Lower lobe of right lung (tissue), 2 donors: ENCODE measurements around the gene RARS2. TPM values are rescaled to one million over a fixed set of nuclear protein-coding genes. Genes with fewer than 3 reads are reported as not detected.

Experiments
- ATAC-seq, 2 donors: fragments of 200-7000 bp; cut with Tn5 transposase; one replicate each; pipeline ENCODE4 v1.9.1; 2020 to 2022; ENCODE audit warnings: mild to moderate bottlenecking in 2 of 2, moderate library complexity in 2 of 2
- DNase-seq: peaks from one replicate; pipeline ENCODE4 v3.0.0-alpha.2; 2020
- H3K27ac ChIP-seq: fragments of 200-600 bp; one replicate; pipeline ENCODE4 v1.8.0; 2022
- H3K27me3 ChIP-seq: fragments of 200-600 bp; one replicate; pipeline ENCODE4 v1.8.0; 2022; ENCODE audit warnings: low read depth
- H3K36me3 ChIP-seq: fragments of 200-600 bp; one replicate; pipeline ENCODE4 v1.8.0; 2022; ENCODE audit warnings: mild to moderate bottlenecking
- H3K4me1 ChIP-seq: fragments of 200-600 bp; one replicate; pipeline ENCODE4 v1.8.0; 2022
- H3K4me3 ChIP-seq: fragments of 200-600 bp; one replicate; pipeline ENCODE4 v1.8.0; 2022; ENCODE audit warnings: mild to moderate bottlenecking
- H3K9me3 ChIP-seq: fragments of 200-600 bp; one replicate; pipeline ENCODE4 v1.8.0; 2022
- intact Hi-C: fragments of 100-400 bp; cut with DNase I; formaldehyde crosslinking; loops from one replicate; pipeline ENCODE4 v1.11.0; 2022
- total RNA-seq: library from RNA; stranded (reverse); fragmentation: NEBNext Ultra II Directional; extraction: Animal tissue kit (Norgen Biotek cat#: 25700); gene quantifications from one replicate; pipeline ENCODE4 v1.2.1, GENCODE V29; 2021
- TF ChIP-seq, protein P1 (sequence below): fragments of 200-600 bp; IDR thresholded peaks from one replicate; pipeline ENCODE4 v1.8.0; 2022; ENCODE audit warnings: antibody characterized with exemption, mild to moderate bottlenecking
- donor health status: DM: no; HTN: yes; CAD: no; lungs with severe emphysema.

RARS2 gene
- total RNA-seq, 1 donor from 2014 or later: 26.4 TPM

DNA sequence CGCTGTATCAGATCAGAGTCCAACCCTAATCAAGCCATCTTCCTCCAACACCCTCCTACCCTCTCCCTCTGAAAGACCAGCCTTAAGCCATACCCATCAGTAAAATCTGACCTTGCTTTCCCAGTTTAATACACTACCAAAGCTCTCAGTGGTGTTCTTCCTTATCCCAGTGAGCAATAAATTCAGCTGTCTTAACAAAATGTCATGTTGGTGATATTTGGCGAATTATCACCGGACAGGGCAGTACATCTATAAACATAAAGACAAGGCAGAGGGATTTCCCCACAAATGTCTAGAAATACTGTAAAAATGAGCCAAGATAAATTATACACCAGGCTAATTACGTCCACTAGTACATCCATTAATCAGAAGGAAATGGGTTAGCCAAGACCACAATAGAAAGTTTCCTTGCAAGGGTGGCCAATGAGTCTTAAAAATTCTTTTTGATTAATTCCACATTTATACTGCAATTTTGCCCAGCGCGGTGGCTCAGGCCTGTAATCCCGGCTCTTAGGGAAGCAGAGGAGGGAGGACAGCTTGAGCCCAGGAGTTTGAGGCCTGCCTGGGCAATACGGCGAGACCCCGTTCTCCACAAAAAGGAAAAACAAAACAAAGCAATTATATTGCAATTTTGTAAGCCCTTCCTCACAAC is 905 bp downstream of the RARS2 start:
- Histone ChIP-seq H3K27me3 (no peaks in the 10 kb centered on the region), H3K4me3 (peak overlapping the region; percentile 83), H3K27ac (peak overlapping the region; percentile 91), H3K4me1 (peaks cover 48% of the 10 kb centered on the region), H3K9me3 (no peaks in the 10 kb centered on the region), H3K36me3 (peaks cover 9% of the 10 kb centered on the region)
- TF ChIP-seq, protein P1, sequence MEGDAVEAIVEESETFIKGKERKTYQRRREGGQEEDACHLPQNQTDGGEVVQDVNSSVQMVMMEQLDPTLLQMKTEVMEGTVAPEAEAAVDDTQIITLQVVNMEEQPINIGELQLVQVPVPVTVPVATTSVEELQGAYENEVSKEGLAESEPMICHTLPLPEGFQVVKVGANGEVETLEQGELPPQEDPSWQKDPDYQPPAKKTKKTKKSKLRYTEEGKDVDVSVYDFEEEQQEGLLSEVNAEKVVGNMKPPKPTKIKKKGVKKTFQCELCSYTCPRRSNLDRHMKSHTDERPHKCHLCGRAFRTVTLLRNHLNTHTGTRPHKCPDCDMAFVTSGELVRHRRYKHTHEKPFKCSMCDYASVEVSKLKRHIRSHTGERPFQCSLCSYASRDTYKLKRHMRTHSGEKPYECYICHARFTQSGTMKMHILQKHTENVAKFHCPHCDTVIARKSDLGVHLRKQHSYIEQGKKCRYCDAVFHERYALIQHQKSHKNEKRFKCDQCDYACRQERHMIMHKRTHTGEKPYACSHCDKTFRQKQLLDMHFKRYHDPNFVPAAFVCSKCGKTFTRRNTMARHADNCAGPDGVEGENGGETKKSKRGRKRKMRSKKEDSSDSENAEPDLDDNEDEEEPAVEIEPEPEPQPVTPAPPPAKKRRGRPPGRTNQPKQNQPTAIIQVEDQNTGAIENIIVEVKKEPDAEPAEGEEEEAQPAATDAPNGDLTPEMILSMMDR: no peak
- intact Hi-C loops: no loop called here
- peak in 1 of 2 donors; percentile 9 for ATAC-seq
- DNase-seq: no peak

DNA sequence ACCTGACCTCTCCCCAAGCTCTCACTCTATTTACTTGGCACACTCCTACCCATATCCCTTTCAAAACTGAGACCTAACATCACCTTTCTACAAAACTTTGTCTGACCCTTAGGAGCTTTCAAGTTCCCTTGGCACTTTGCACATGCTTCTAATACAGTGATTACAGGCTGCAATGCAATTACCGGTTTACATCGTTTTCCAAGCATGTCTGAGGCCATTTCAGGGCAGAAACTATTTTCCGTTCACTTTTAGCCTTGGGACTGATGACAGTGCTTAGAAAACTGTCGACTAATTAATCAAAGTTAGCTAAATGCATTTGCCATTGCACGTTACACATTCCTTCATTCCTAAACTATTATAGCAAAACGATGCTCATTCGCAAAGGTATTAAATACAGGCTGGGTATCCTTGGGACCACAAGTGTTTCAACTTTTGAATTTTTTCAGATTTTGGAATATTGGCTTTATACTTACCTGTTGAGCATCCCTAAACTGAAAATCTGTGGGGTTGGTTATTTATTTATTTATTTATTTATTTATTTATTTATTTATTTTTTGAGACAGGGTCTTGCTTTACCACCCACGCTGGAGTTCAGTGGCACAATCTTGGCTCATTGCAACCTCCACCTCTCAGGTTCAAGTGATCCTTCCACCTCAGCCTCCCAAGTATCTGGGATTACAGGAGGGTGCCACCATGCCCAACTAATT is 3.3 kb downstream of the RARS2 start:
- DNase-seq (no peak), ATAC-seq (no peak)

DNA sequence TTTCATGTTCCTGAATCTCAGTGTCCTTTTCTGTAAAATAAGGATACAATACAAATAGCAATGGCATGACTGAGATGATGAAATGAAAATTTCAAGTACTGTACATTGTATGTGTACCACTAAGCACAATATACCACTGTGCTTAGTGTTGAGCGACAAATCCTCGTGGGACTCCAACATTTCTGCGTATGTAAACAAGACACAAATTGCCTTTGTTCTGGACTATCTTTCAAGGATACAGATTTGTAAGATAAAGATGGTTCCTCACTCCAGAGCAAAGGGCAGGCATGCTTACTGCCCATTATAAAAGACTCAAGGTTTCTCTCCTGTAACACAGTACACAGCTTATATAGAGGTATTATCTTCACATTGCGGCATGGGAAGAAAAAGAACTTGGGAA is 6.0 kb downstream of the RARS2 start:
- Histone ChIP-seq H3K4me3 (no peak overlapping the region), H3K9me3 (no peaks in the 10 kb centered on the region), H3K36me3 (peaks cover 48% of the 10 kb centered on the region), H3K27ac (no peak overlapping the region), H3K4me1 (peaks cover 31% of the 10 kb centered on the region), H3K27me3 (no peaks in the 10 kb centered on the region)
- ATAC-seq (no peak), DNase-seq (no peak)
- TF ChIP-seq, protein P1: no peak
- intact Hi-C loops: no loop called here

More for the DNA sequence above, 3.3 kb downstream of the RARS2 start:
- TF ChIP-seq, protein P1: no peak
- peaks cover 46% of the 10 kb centered on the region for H3K4me1 ChIP-seq
- H3K27ac ChIP-seq: no peak overlapping the region
- intact Hi-C loops: no loop called here
- no peak overlapping the region for H3K4me3 ChIP-seq
- peaks cover 22% of the 10 kb centered on the region for H3K36me3 ChIP-seq
- no peaks in the 10 kb centered on the region for H3K9me3 ChIP-seq
- no peaks in the 10 kb centered on the region for H3K27me3 ChIP-seq

DNA sequence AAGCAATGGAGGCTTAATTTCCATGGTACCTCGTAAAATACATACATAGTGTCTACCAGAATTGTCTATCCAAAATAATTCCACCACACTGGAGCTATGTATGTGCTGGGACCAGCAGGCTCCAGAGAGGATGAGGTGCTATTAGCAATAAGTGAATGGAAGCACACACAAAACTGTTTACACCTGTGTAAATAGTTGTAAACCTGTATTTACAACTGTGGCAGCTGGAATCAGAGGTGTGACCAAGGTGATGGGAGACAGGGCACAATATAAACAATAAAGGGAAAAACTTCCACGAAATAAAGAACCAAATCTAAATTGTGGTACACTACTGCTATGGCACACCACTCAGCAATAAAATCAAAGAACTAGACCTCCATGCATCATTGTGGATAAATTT is 14.4 kb downstream of the RARS2 start:
- Histone ChIP-seq H3K9me3 (no peaks in the 10 kb centered on the region), H3K4me1 (peaks cover 11% of the 10 kb centered on the region), H3K36me3 (peaks cover 15% of the 10 kb centered on the region), H3K27ac (no peak overlapping the region), H3K4me3 (no peak overlapping the region), H3K27me3 (no peaks in the 10 kb centered on the region)
- DNase-seq (no peak), ATAC-seq (no peak)
- TF ChIP-seq, protein P1: no peak
- intact Hi-C loops: no loop called here

DNA sequence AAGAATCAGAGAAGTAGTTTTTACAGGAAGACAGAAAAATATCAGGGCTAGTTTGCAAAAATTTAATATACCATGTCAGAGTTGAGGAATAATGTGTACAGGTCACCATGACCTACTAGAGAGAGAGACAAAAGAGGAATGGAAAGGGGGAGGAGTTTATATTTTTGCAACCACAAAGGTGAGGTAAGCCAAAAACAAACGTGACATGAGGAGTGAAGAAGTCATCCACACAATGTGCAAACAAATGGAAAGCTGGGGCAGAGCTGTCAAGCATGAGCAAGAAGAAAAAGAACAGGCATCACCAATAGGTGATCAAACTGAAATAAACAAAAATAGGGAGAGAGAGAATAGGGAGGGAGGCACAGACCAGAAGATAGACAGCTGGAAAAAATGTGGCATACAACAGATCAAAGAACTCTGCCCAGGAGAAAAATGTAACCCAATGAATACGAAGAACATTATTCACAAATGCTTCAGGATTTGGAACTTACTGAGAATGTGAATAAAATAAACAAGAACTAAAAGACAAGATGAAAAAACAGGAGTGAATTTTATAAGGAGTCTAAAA is 15.5 kb downstream of the RARS2 start:
- ATAC-seq: peak in 1 of 2 donors; percentile 64
- H3K9me3 ChIP-seq: no peaks in the 10 kb centered on the region
- no peak for DNase-seq

More for the DNA sequence above, 15.5 kb downstream of the RARS2 start:
- H3K27me3 ChIP-seq: no peaks in the 10 kb centered on the region
- H3K4me1 ChIP-seq: peaks cover 11% of the 10 kb centered on the region
- H3K27ac ChIP-seq: no peak overlapping the region
- H3K36me3 ChIP-seq: peaks cover 10% of the 10 kb centered on the region
- intact Hi-C loops: no loop called here
- TF ChIP-seq, protein P1: no peak
- no peak overlapping the region for H3K4me3 ChIP-seq
